SU-DHL-6 (cell line): ENCODE results near the gene TSPAN18.

Experiments used
- EZH2phosphoT487 ChIP-seq: fragments of 200-600 bp; sonication (generic), shearing (Covaris generic); conservative IDR thresholded peaks from 2 replicates; pipeline ENCODE4 v1.6.1; 2018; ENCODE audit warnings: mild to moderate bottlenecking, antibody characterized with exemption, low read length, moderate library complexity, mixed read lengths
- TF ChIP-seq, protein P1 (sequence below): fragments of 200-600 bp; sonication (generic); IDR thresholded peaks from one replicate; pipeline ENCODE4 v1.5.1; 2017; ENCODE audit warnings: antibody characterized with exemption, mild to moderate bottlenecking, low read length, moderate library complexity; ENCODE audit not compliant: insufficient read depth, poor library complexity, severe bottlenecking

DNA sequence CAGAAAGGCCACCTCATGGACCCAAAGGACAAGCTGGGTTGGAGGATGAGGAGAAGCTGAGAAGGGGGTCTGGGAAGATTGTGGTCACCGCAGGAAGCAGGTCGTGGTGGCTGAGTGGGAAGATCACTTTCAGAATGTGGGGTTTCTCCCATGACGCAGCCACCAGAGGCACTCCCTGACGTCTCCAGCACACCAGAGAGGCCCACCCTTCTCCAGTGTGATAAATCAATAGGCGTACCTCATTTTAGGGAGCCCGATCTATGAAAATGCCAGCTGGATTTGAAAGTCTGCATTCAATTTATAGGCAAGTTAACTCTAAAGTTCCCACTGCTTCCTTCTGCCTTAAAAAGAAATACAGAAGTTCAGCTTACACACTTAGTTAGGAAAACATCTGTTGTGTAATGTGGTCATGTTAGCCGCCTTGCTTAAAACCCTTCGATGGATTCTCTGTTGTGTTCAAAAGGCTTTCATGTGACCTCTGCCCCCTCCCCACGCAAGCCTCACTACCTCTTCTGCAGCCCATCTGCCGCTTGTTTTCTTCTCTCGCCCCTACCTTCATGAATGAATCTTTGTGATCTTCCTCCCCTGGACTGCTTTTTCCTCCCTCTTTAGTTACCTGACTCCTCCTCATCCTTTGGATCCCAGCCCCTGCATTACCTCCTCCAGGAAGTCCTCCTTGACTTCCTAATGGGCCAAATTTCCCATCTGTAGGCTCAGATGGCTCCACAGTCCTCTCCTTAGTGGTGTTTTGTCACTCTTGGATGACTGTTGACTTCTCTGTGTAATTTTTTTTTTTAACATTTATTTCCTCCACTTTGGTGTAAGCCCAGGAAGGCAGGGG, 10.7 kb downstream of the TSPAN18 start:
- TF ChIP-seq EZH2phosphoT487 = no peak
- TF ChIP-seq, protein P1, sequence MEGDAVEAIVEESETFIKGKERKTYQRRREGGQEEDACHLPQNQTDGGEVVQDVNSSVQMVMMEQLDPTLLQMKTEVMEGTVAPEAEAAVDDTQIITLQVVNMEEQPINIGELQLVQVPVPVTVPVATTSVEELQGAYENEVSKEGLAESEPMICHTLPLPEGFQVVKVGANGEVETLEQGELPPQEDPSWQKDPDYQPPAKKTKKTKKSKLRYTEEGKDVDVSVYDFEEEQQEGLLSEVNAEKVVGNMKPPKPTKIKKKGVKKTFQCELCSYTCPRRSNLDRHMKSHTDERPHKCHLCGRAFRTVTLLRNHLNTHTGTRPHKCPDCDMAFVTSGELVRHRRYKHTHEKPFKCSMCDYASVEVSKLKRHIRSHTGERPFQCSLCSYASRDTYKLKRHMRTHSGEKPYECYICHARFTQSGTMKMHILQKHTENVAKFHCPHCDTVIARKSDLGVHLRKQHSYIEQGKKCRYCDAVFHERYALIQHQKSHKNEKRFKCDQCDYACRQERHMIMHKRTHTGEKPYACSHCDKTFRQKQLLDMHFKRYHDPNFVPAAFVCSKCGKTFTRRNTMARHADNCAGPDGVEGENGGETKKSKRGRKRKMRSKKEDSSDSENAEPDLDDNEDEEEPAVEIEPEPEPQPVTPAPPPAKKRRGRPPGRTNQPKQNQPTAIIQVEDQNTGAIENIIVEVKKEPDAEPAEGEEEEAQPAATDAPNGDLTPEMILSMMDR = no peak
